Esophagus muscularis mucosa (tissue), 4 donors: Measurements from ENCODE around the gene PNPO. TPM values are rescaled to one million over a fixed set of nuclear protein-coding genes. Genes with fewer than 3 reads are reported as not detected.

ENCODE experiments used
- DNase-seq: peaks from one replicate; pipeline ENCODE4 v3.0.0-alpha.2; 2017; ENCODE audit errors: extremely low spot score
- H3K27ac ChIP-seq, 4 donors: fragments of 200-600 bp; sonication (generic); replicated peaks in 1 of 4; 1 replicate in 3 of 4; 2 replicates in 1 of 4; pipeline ENCODE4 v1.5.1; 2016 to 2019; ENCODE audit warnings: mild to moderate bottlenecking in 1 of 4
- H3K27me3 ChIP-seq, 4 donors: fragments of 200-600 bp; sonication (generic); one replicate each; pipeline versions ENCODE4 v1.5.1 to v1.6.0; 2016 to 2019
- H3K36me3 ChIP-seq, 4 donors: fragments of 200-600 bp; sonication (generic); one replicate each; pipeline ENCODE4 v1.5.1; 2016 to 2019
- H3K4me1 ChIP-seq, 4 donors: fragments of 200-600 bp; sonication (generic); one replicate each; pipeline ENCODE4 v1.5.1; 2016 to 2019
- H3K4me3 ChIP-seq, 4 donors: fragments of 200-600 bp; sonication (generic); 1 replicate in 2 of 4; 2 replicates in 2 of 4; pipeline ENCODE4 v1.5.1; 2016 to 2019; ENCODE audit warnings: mild to moderate bottlenecking in 4 of 4, moderate library complexity in 1 of 4
- H3K9me3 ChIP-seq, 4 donors: fragments of 200-600 bp; sonication (generic); 1 replicate in 3 of 4; 2 replicates in 1 of 4; pipeline ENCODE4 v1.5.1; 2016 to 2019
- EP300 ChIP-seq: sonication (generic); formaldehyde crosslinking; IDR thresholded peaks from one replicate; pipeline ENCODE4 v1.6.1; 2017; ENCODE audit warnings: antibody characterized with exemption
- POLR2A ChIP-seq: fragments of 450-650 bp; IDR thresholded peaks from one replicate; pipeline ENCODE4 v1.6.1; 2017; ENCODE audit warnings: antibody characterized with exemption, moderate library complexity, mild to moderate bottlenecking, low read depth
- POLR2AphosphoS5 ChIP-seq, 2 donors: sonication (generic); formaldehyde crosslinking; IDR thresholded peaks; one replicate each; pipeline ENCODE4 v1.6.1; 2017; ENCODE audit warnings: antibody characterized with exemption in 2 of 2
- WGBS: methylation state at CpG from one replicate; pipeline ENCODE4 v1.1.5; 2018; 5-methylcytosine and 5-hydroxymethylcytosine counted together
- intact Hi-C: fragments of 100-400 bp; cut with DNase I; formaldehyde crosslinking; loops from one replicate; pipeline ENCODE4 v1.15.1; 2023
- total RNA-seq, 4 donors: library from RNA; depleted of rRNA; stranded (reverse); fragments of >200 nt; gene quantifications; one replicate each; pipeline versions ENCODE4 v1.1.0 to v1.2.1, GENCODE V29; 2016
- TF ChIP-seq, protein P1 (sequence below), 3 experiments: fragments of 200-600 bp in 2 of 3; fragments of 450-650 bp in 1 of 3; sonication (generic) in 2 of 3; IDR thresholded peaks; one replicate each; pipeline ENCODE4 v1.5.1; 2017 to 2019; ENCODE audit warnings: antibody characterized with exemption in 3 of 3, mild to moderate bottlenecking in 2 of 3, moderate library complexity in 1 of 3

The PNPO gene
- total RNA-seq, 4 donors from 2014 or later = 21.2 to 32.8 (median 27.6) TPM

DNA sequence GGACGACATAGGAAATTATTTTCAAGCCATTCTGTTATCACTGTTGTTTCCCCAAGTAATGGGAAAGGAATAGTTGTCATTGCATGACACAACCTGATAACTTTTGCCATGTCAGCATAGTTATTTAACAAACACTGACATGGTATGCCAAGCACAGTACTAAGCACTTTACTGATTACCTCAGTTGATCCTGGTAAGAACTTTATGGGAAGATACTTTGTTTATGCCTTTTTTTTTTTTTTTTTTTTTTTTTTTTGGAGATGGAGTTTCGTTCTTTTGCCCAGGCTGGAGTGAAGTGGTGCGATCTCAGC is 15.7 kb upstream of the PNPO start:
- TF ChIP-seq POLR2AphosphoS5 (IDR thresholded peaks at IDR 0.05) = no peak
- no peak for TF ChIP-seq POLR2A
- TF ChIP-seq, protein P1, sequence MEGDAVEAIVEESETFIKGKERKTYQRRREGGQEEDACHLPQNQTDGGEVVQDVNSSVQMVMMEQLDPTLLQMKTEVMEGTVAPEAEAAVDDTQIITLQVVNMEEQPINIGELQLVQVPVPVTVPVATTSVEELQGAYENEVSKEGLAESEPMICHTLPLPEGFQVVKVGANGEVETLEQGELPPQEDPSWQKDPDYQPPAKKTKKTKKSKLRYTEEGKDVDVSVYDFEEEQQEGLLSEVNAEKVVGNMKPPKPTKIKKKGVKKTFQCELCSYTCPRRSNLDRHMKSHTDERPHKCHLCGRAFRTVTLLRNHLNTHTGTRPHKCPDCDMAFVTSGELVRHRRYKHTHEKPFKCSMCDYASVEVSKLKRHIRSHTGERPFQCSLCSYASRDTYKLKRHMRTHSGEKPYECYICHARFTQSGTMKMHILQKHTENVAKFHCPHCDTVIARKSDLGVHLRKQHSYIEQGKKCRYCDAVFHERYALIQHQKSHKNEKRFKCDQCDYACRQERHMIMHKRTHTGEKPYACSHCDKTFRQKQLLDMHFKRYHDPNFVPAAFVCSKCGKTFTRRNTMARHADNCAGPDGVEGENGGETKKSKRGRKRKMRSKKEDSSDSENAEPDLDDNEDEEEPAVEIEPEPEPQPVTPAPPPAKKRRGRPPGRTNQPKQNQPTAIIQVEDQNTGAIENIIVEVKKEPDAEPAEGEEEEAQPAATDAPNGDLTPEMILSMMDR (IDR thresholded peaks at IDR 0.05) = no peak
- TF ChIP-seq EP300 = no peak
- intact Hi-C loops = no loop called here
- H3K27me3 ChIP-seq = no peaks in the 10 kb centered on the region
- no peak for DNase-seq
- H3K27ac ChIP-seq = no peak overlapping the region
- no peak overlapping the region for H3K4me3 ChIP-seq
- WGBS = 94% methylated on average over 3 of the region's 3 CpGs
- H3K4me1 ChIP-seq = peaks cover 0 to 12% (median 6%) of the 10 kb centered on the region in 4 donors
- H3K9me3 ChIP-seq = no peaks in the 10 kb centered on the region
- peaks cover 45 to 82% (median 74%) of the 10 kb centered on the region in 4 donors for H3K36me3 ChIP-seq

- intact Hi-C loops = no loop called here
- no peak overlapping the region for H3K27ac ChIP-seq
- DNase-seq = no peak
- 90% methylated on average over 17 of the region's 20 CpGs for WGBS
- TF ChIP-seq EP300 (no peak), POLR2A (no peak), POLR2AphosphoS5 (IDR thresholded peaks at IDR 0.05) (no peak)
- TF ChIP-seq, protein P1 (IDR thresholded peaks at IDR 0.05) = no peak
- peaks cover 0 to 12% (median 6%) of the 10 kb centered on the region in 4 donors for H3K4me1 ChIP-seq
- H3K9me3 ChIP-seq = no peaks in the 10 kb centered on the region
- no peak overlapping the region for H3K4me3 ChIP-seq
- no peaks in the 10 kb centered on the region for H3K27me3 ChIP-seq
- H3K36me3 ChIP-seq = peaks cover 44 to 79% (median 71%) of the 10 kb centered on the region in 4 donors
These were observed 13.5 kb upstream of the PNPO start for GRCh38 chr17:47927821-47928400.

- Histone ChIP-seq H3K4me1 (peaks cover 0 to 12% (median 6%) of the 10 kb centered on the region in 4 donors), H3K4me3 (no peak overlapping the region), H3K9me3 (no peaks in the 10 kb centered on the region), H3K36me3 (peaks cover 39 to 74% (median 66%) of the 10 kb centered on the region in 4 donors), H3K27ac (no peak overlapping the region), H3K27me3 (no peaks in the 10 kb centered on the region)
- intact Hi-C loops = no loop called here
- WGBS = 82% methylated on average over 2 of the region's 2 CpGs
- DNase-seq = no peak
- TF ChIP-seq EP300 (no peak), POLR2AphosphoS5 (IDR thresholded peaks at IDR 0.05) (no peak), POLR2A (no peak)
- TF ChIP-seq, protein P1 (IDR thresholded peaks at IDR 0.05) = no peak
These were observed 13.0 kb upstream of the PNPO start for GRCh38 chr17:47928415-47928814.

DNA sequence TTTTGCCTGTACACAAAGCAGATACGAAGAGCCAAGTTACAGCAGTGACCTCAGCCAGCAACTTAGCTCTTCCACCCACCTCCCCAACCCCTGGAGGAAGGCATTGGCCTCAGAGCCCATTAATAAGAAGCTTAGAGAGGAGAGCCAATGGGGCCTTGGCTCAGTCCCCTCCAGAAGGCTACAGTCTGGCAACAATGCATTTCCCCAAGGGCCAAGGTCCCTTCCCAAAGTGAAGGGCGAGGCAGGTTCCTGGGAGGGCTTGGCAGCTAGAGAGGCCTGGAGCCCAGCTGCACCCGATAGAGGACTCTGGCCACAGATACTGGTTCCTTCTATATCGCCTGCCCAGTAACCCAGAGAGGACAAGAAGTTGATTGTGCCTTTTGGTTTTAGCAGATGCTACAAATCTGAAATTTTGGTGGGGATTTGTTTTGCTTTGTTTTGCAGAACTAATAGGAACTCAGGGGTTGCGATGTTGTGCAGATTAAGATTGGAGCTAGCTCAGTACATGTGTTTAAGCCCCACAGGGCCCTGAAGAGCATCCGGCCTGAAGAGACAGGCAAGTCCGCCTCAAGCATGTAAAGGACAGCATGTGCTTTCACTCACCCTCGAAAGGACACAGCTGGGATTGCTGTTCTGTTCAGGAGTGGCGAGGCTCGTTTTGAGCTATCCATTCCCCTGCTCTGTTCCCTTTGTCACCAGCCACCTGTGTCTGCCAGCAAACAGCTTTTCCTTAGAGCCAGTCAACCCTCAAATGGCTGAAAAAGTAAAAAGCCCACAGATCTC is 12.0 kb upstream of the PNPO start:
- Histone ChIP-seq H3K4me3 (no peak overlapping the region), H3K27me3 (no peaks in the 10 kb centered on the region), H3K36me3 (peaks cover 38 to 64% (median 57%) of the 10 kb centered on the region in 4 donors), H3K9me3 (no peaks in the 10 kb centered on the region), H3K4me1 (peaks cover 0 to 12% (median 6%) of the 10 kb centered on the region in 4 donors), H3K27ac (peak overlapping the region; percentile 1 to 46 (median 20))
- intact Hi-C loops = no loop called here
- no peak for DNase-seq
- 66% methylated on average over 10 of the region's 10 CpGs for WGBS
- no peak for TF ChIP-seq POLR2AphosphoS5 (IDR thresholded peaks at IDR 0.05)
- TF ChIP-seq POLR2A = no peak
- TF ChIP-seq, protein P1 (IDR thresholded peaks at IDR 0.05) = no peak
- TF ChIP-seq EP300 = no peak
